ENCODE results near the gene SLC23A1. TPM values are rescaled to one million over a fixed set of nuclear protein-coding genes. Genes with fewer than 3 reads are reported as not detected.

The SLC23A1 gene
- polyA plus RNA-seq, 4 donors, result 7.1 to 29.3 (median 12.4) TPM

DNA sequence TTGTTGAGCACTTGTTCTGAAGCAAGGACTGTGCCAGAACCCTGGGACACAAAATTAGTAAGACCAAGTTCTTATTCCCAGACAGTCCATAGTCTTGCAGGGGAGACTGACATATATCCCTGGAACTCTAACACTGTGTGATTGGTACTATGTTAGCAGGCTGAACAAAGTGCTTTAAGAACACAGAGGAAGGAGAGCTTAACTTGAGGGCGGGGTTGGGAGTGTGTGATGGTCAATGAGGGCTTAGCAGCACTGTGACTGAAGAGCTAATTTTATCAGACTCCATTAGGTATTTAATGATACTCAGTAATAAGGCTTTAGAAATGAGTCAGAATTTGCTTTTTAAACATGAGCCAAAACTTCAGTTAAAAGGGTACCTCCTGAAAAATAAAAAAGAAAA, 35.7 kb upstream of the SLC23A1 start:
- Histone ChIP-seq H3K27me3 (ENCODE audit: control insufficient read depth in 3 of 3, insufficient read depth in 3 of 3, low read length in 3 of 3) (no peaks in the 10 kb centered on the region), H3K9me3 (ENCODE audit: control insufficient read depth in 2 of 2, insufficient read depth in 1 of 2, low read depth in 1 of 2, low read length in 1 of 2) (no peaks in the 10 kb centered on the region), H3K27ac (ENCODE audit: low read depth in 1 of 3, low read length in 2 of 3) (peak overlapping the region in 2 of 3 donors; percentile 45 to 79), H3K4me3 (ENCODE audit: low read depth in 1 of 3, low read length in 3 of 3) (no peak overlapping the region), H3K36me3 (ENCODE audit: control insufficient read depth in 3 of 3, insufficient read depth in 2 of 3, low read depth in 1 of 3, low read length in 3 of 3) (peaks cover 0 to 16% (median 0%) of the 10 kb centered on the region in 3 donors), H3K4me1 (ENCODE audit: control insufficient read depth in 3 of 3, insufficient read depth in 2 of 3, low read depth in 1 of 3, low read length in 2 of 3) (peaks cover 7 to 35% (median 15%) of the 10 kb centered on the region in 3 donors)
- FAIRE-seq, result no peak
- WGBS, 3 donors, result 23 to 62% (median 58%) methylated on average over 1 of the region's 1 CpG
- DNase-seq, result peak; percentile 32 to 58

DNA sequence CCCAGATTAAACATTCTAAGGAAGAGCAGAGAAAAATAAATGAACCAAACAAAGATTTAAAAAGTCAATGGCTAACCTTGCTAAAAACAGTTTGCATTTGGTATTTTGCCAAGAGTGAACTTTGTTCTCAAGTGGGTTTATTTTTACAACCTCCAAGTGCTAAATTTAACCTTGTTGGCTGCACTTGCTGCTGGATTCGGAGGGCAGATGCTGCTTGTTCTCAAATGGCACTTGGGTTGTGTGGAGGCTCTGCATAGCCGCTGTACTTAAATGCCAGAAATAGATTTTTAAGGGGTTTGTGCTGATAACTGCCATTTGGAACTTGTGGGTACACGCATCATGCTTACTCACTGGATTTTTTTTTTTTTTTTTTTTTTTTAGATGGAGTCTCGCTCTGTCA, 34.1 kb upstream of the SLC23A1 start:
- Histone ChIP-seq H3K27ac (ENCODE audit: low read depth in 1 of 3, low read length in 2 of 3) (no peak overlapping the region), H3K36me3 (ENCODE audit: control insufficient read depth in 3 of 3, insufficient read depth in 2 of 3, low read depth in 1 of 3, low read length in 3 of 3) (peaks cover 0 to 13% (median 6%) of the 10 kb centered on the region in 3 donors), H3K4me1 (ENCODE audit: control insufficient read depth in 3 of 3, insufficient read depth in 2 of 3, low read depth in 1 of 3, low read length in 2 of 3) (peaks cover 7 to 35% (median 15%) of the 10 kb centered on the region in 3 donors), H3K9me3 (ENCODE audit: control insufficient read depth in 2 of 2, insufficient read depth in 1 of 2, low read depth in 1 of 2, low read length in 1 of 2) (no peaks in the 10 kb centered on the region), H3K4me3 (ENCODE audit: low read depth in 1 of 3, low read length in 3 of 3) (no peak overlapping the region), H3K27me3 (ENCODE audit: control insufficient read depth in 3 of 3, insufficient read depth in 3 of 3, low read length in 3 of 3) (no peaks in the 10 kb centered on the region)
- WGBS, 3 donors, result 58 to 68% (median 60%) methylated on average over 4 of the region's 4 CpGs
- DNase-seq, result peak in 1 of 2 donors; percentile 25
- FAIRE-seq, result no peak

DNA sequence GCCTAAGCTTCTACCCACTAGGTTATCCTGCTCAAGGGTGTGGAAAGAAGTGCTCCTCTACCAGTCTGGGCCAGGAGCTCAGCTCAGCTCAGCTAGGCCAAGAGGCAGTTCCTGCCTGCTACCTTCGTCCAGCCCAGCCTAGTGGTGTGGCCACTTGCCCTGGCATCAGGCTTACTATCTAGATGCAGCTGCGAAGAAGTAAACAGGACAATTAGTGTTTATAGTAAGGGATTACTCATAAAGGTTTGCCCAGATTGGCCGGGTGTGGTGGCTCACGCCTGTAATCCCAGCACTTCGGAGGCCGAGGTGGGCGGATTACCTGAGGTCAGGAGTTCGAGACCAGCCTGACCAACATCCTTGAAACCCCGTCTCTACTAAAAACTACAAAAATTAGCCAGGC, 33.6 kb upstream of the SLC23A1 start:
- Histone ChIP-seq H3K4me3 (ENCODE audit: low read depth in 1 of 3, low read length in 3 of 3) (no peak overlapping the region), H3K36me3 (ENCODE audit: control insufficient read depth in 3 of 3, insufficient read depth in 2 of 3, low read depth in 1 of 3, low read length in 3 of 3) (peaks cover 0 to 13% (median 6%) of the 10 kb centered on the region in 3 donors), H3K27me3 (ENCODE audit: control insufficient read depth in 3 of 3, insufficient read depth in 3 of 3, low read length in 3 of 3) (no peaks in the 10 kb centered on the region), H3K27ac (ENCODE audit: low read depth in 1 of 3, low read length in 2 of 3) (peak overlapping the region in 1 of 3 donors; percentile 81), H3K4me1 (ENCODE audit: control insufficient read depth in 3 of 3, insufficient read depth in 2 of 3, low read depth in 1 of 3, low read length in 2 of 3) (peaks cover 7 to 35% (median 15%) of the 10 kb centered on the region in 3 donors), H3K9me3 (ENCODE audit: control insufficient read depth in 2 of 2, insufficient read depth in 1 of 2, low read depth in 1 of 2, low read length in 1 of 2) (no peaks in the 10 kb centered on the region)
- peak in 1 of 2 donors; percentile 73 for DNase-seq
- no peak for FAIRE-seq
- WGBS, 3 donors, result 29 to 67% (median 45%) methylated on average over 9 of the region's 9 CpGs

DNA sequence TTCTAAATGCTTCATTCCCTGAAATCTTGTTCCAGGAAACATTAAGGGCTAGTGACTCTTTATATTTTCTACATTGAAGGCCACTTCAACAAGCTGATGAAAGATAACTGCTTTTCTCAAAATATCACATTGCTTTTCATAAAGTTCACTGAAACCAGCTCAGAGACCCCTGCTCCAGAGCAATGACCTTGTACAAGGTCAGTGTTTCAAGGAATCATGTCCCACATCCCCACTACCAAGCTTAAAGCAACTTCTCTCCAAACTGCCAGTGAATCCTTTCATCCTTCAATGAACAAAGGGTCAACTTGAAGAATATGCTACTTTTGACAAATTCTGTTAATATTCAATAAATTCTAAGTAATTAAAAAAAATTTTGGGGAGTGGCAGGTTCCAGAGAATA, 32.8 kb upstream of the SLC23A1 start:
- Histone ChIP-seq H3K27ac (ENCODE audit: low read depth in 1 of 3, low read length in 2 of 3) (no peak overlapping the region), H3K36me3 (ENCODE audit: control insufficient read depth in 3 of 3, insufficient read depth in 2 of 3, low read depth in 1 of 3, low read length in 3 of 3) (peaks cover 0 to 10% (median 6%) of the 10 kb centered on the region in 3 donors), H3K4me3 (ENCODE audit: low read depth in 1 of 3, low read length in 3 of 3) (no peak overlapping the region), H3K4me1 (ENCODE audit: control insufficient read depth in 3 of 3, insufficient read depth in 2 of 3, low read depth in 1 of 3, low read length in 2 of 3) (peaks cover 7 to 35% (median 15%) of the 10 kb centered on the region in 3 donors), H3K9me3 (ENCODE audit: control insufficient read depth in 2 of 2, insufficient read depth in 1 of 2, low read depth in 1 of 2, low read length in 1 of 2) (no peaks in the 10 kb centered on the region), H3K27me3 (ENCODE audit: control insufficient read depth in 3 of 3, insufficient read depth in 3 of 3, low read length in 3 of 3) (no peaks in the 10 kb centered on the region)
- FAIRE-seq (no peak), DNase-seq (no peak)

DNA sequence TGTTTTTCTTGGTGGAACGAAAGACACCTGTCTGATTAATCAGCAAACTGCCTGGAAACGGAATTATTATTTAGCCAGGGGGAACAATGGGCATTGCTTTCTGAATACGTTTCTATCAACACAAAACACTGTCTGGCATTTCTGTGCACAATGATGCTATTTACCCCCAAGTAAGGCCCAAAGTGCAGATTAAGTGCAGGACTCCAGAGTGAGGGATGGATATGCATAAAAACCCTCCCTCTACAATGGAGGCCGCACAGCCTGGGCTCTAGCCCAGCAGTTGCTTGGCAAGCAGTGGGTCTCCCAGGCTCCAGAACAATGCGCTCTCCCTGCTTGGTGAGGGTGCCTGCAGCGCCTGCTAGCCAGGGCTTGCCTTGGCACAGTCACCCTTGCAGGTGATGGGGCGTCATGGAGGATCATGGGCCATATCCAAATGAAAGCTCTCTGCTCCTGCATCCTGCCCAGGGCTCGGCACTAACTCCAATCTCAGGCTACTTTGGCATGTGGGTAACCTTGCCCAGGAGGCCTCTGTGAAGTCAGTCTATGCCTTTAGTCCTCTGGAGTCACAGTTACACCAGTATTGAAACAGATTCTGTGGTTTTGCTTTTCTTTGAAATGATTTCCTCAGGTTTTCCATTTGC, 32.2 kb upstream of the SLC23A1 start:
- DNase-seq (no peak), FAIRE-seq (no peak)
- peaks cover 7 to 35% (median 15%) of the 10 kb centered on the region in 3 donors for H3K4me1 ChIP-seq (ENCODE audit: control insufficient read depth in 3 of 3, insufficient read depth in 2 of 3, low read depth in 1 of 3, low read length in 2 of 3)
- no peaks in the 10 kb centered on the region for H3K9me3 ChIP-seq (ENCODE audit: control insufficient read depth in 2 of 2, insufficient read depth in 1 of 2, low read depth in 1 of 2, low read length in 1 of 2)
- WGBS, 3 donors, result 61 to 70% (median 62%) methylated on average over 8 of the region's 8 CpGs
- peak overlapping the region; percentile 19 to 76 (median 56) for H3K27ac ChIP-seq (ENCODE audit: low read depth in 1 of 3, low read length in 2 of 3)
- no peaks in the 10 kb centered on the region for H3K27me3 ChIP-seq (ENCODE audit: control insufficient read depth in 3 of 3, insufficient read depth in 3 of 3, low read length in 3 of 3)
- peaks cover 0 to 9% (median 6%) of the 10 kb centered on the region in 3 donors for H3K36me3 ChIP-seq (ENCODE audit: control insufficient read depth in 3 of 3, insufficient read depth in 2 of 3, low read depth in 1 of 3, low read length in 3 of 3)
- H3K4me3 ChIP-seq (ENCODE audit: low read depth in 1 of 3, low read length in 3 of 3), result no peak overlapping the region

DNA sequence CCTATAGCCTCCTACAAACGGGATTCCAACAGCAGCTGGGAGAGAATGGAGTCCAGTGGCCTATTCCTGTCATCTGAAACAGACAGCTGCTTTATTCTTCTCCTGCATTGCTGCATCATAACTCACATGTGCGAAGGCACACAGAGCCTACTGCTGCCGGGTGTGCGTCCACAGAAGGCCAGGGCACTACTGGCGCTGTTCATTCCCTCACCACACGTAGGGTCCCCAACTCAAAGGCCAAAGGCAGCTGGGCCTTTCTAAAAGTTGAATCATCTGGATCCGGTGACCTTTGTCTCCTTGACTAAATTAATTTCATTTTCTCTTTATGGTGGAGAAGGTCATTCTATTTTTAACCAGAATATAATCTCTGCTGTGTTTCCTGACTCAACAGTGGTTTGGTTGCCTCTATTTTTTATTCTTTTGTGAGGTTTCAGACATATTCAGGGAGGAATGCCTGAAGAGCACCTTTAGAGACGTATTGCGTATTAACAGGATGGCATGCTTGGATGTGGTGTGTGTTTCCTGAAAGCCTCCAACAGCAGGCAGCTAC, 31.6 kb upstream of the SLC23A1 start:
- no peak overlapping the region for H3K4me3 ChIP-seq (ENCODE audit: low read depth in 1 of 3, low read length in 3 of 3)
- no peak for FAIRE-seq
- H3K36me3 ChIP-seq (ENCODE audit: control insufficient read depth in 3 of 3, insufficient read depth in 2 of 3, low read depth in 1 of 3, low read length in 3 of 3), result peaks cover 0 to 9% (median 6%) of the 10 kb centered on the region in 3 donors
- no peaks in the 10 kb centered on the region for H3K27me3 ChIP-seq (ENCODE audit: control insufficient read depth in 3 of 3, insufficient read depth in 3 of 3, low read length in 3 of 3)
- H3K27ac ChIP-seq (ENCODE audit: low read depth in 1 of 3, low read length in 2 of 3), result peak overlapping the region; percentile 19 to 87 (median 76)
- WGBS, 3 donors, result 27 to 53% (median 47%) methylated on average over 9 of the region's 9 CpGs
- no peaks in the 10 kb centered on the region for H3K9me3 ChIP-seq (ENCODE audit: control insufficient read depth in 2 of 2, insufficient read depth in 1 of 2, low read depth in 1 of 2, low read length in 1 of 2)
- H3K4me1 ChIP-seq (ENCODE audit: control insufficient read depth in 3 of 3, insufficient read depth in 2 of 3, low read depth in 1 of 3, low read length in 2 of 3), result peaks cover 7 to 30% (median 13%) of the 10 kb centered on the region in 3 donors
- DNase-seq, result peak; percentile 47 to 85

DNA sequence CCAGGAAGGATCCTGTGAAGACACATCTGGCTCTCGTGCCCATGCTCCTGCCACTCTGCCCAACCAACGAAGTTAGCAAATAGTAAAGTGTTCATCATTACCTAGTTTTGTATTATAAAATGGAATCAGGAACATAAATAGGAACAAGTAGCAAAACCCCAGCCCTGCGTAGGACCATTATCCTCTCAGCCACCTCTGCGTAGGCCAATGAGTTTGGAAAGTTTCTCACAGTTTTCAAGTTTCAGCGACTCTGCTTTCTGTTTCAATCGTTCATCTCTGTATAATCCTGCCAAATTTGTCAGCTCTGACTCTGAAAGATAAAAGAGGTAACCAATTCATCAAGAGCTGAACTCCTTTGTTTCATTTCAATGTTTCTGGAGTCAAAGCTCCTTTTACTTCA, 30.9 kb upstream of the SLC23A1 start:
- Histone ChIP-seq H3K27ac (ENCODE audit: low read depth in 1 of 3, low read length in 2 of 3) (peak overlapping the region in 2 of 3 donors; percentile 18 to 62), H3K9me3 (ENCODE audit: control insufficient read depth in 2 of 2, insufficient read depth in 1 of 2, low read depth in 1 of 2, low read length in 1 of 2) (no peaks in the 10 kb centered on the region), H3K4me1 (ENCODE audit: control insufficient read depth in 3 of 3, insufficient read depth in 2 of 3, low read depth in 1 of 3, low read length in 2 of 3) (peaks cover 6 to 23% (median 13%) of the 10 kb centered on the region in 3 donors), H3K36me3 (ENCODE audit: control insufficient read depth in 3 of 3, insufficient read depth in 2 of 3, low read depth in 1 of 3, low read length in 3 of 3) (peaks cover 0 to 6% (median 3%) of the 10 kb centered on the region in 3 donors), H3K27me3 (ENCODE audit: control insufficient read depth in 3 of 3, insufficient read depth in 3 of 3, low read length in 3 of 3) (no peaks in the 10 kb centered on the region), H3K4me3 (ENCODE audit: low read depth in 1 of 3, low read length in 3 of 3) (no peak overlapping the region)
- FAIRE-seq, result no peak
- WGBS, 3 donors, result 41 to 68% (median 44%) methylated on average over 6 of the region's 6 CpGs
- DNase-seq, result peak in 1 of 2 donors; percentile 19

DNA sequence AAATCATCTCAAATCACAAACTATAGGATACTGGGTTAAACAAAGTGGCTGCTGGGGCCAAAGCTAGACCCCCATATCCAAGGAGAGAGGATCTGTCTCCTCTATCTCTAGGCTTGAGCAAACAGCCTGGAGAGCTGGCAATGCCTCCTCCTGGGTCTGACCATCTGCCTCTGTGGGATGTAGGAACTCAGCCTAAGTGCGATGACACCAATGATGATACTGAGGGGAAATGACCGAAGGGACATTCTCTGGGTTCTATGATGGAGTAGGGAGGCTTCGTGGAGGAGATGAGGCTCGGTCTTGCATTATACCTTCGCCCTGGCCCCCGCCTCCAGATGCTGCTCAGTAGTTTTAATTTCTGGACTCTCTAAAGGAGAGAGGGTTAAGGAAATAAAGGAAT, 30.1 kb upstream of the SLC23A1 start:
- H3K9me3 ChIP-seq (ENCODE audit: control insufficient read depth in 2 of 2, insufficient read depth in 1 of 2, low read depth in 1 of 2, low read length in 1 of 2), result no peaks in the 10 kb centered on the region
- H3K4me1 ChIP-seq (ENCODE audit: control insufficient read depth in 3 of 3, insufficient read depth in 2 of 3, low read depth in 1 of 3, low read length in 2 of 3), result peaks cover 6 to 15% (median 13%) of the 10 kb centered on the region in 3 donors
- FAIRE-seq, result no peak
- H3K36me3 ChIP-seq (ENCODE audit: control insufficient read depth in 3 of 3, insufficient read depth in 2 of 3, low read depth in 1 of 3, low read length in 3 of 3), result peaks cover 0 to 6% (median 2%) of the 10 kb centered on the region in 3 donors
- H3K27me3 ChIP-seq (ENCODE audit: control insufficient read depth in 3 of 3, insufficient read depth in 3 of 3, low read length in 3 of 3), result no peaks in the 10 kb centered on the region
- no peak overlapping the region for H3K4me3 ChIP-seq (ENCODE audit: low read depth in 1 of 3, low read length in 3 of 3)
- no peak overlapping the region for H3K27ac ChIP-seq (ENCODE audit: low read depth in 1 of 3, low read length in 2 of 3)
- no peak for DNase-seq
- 93 to 99% (median 97%) methylated on average over 6 of the region's 6 CpGs for WGBS, 3 donors
